Right lobe of liver (tissue), 4 donors: ENCODE results near the gene ZBTB21.

ENCODE experiments used
- CTCF ChIP-seq, 4 donors: fragments of 200-600 bp in 3 of 4; fragments of 450-650 bp in 1 of 4; IDR thresholded peaks; one replicate each; pipeline versions ENCODE4 v1.5.1 to v1.8.0; 2016 to 2022; ENCODE audit warnings: antibody characterized with exemption in 4 of 4, mild to moderate bottlenecking in 2 of 4
- POLR2A ChIP-seq: fragments of 450-650 bp; IDR thresholded peaks from one replicate; pipeline ENCODE4 v1.6.1; 2017; ENCODE audit warnings: antibody characterized with exemption, mild to moderate bottlenecking
- donor health status: DM: no; HTN: no; CAD: no.
- donor health status: DM: no; HTN: no; CAD: no.
- donor health status: DM: no; HTN: yes; CAD: no.

DNA sequence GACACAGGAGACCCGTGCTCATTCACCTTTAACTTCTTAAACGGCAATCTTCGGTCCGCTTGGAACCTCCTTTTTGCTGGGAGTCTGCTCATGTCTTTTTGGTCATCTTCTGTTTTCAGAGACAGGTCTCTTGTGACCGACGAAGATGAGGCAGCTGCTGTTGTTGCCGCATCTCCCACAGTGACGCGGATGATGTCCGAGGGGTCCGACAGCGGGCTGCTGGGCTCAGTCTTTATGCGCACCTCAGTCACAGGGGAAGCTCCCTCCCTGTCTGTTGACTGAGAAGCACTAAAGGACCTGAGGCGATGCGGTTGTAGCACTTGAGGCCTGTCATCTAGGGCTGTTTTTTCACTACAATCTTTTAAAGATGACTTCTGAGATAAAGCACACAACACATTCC is 17.6 kb downstream of the ZBTB21 start:
- TF ChIP-seq CTCF (IDR thresholded peaks at IDR 0.05) (no peak), POLR2A (no peak)
